ENCODE measurements around the gene LORICRIN. TPM values are rescaled to one million over a fixed set of nuclear protein-coding genes. Genes with fewer than 3 reads are reported as not detected.
"Not testable (repeated sequence)": the region's sequence is repeated elsewhere in the genome, so short reads cannot be mapped to it uniquely, and the experiment has no call there.

Gene LORICRIN
- not detected for total RNA-seq

GRCh38 chr1:153259387-153259786 lies at the start of gene LORICRIN:
LORICRIN (plus strand) TSS chr1:153259687; CDS start chr1:153260950, 1,263 bp downstream.
- peaks cover 24% of the 10 kb centered on the region for H3K4me1 Mint-ChIP-seq
- no peak within 1 kb of the TSS for H3K27ac Mint-ChIP-seq
- H3K36me3 Mint-ChIP-seq (ENCODE audit: low read depth) = no peaks in the 10 kb centered on the region
- POLR2A ChIA-PET = no interaction called here
- DNase-seq = no peak
- CTCF ChIA-PET = interaction anchor here (0.8 kb wide), 1 partner anchor 9 kb away, joined by 5 read pairs; no protein-coding TSS in a partner anchor
- peak within 1 kb of the TSS; percentile 9 for H3K4me3 Mint-ChIP-seq
- no peaks in the 10 kb centered on the region for H3K9me3 Mint-ChIP-seq
- peaks cover 53% of the 10 kb centered on the region for H3K27me3 Mint-ChIP-seq

DNA sequence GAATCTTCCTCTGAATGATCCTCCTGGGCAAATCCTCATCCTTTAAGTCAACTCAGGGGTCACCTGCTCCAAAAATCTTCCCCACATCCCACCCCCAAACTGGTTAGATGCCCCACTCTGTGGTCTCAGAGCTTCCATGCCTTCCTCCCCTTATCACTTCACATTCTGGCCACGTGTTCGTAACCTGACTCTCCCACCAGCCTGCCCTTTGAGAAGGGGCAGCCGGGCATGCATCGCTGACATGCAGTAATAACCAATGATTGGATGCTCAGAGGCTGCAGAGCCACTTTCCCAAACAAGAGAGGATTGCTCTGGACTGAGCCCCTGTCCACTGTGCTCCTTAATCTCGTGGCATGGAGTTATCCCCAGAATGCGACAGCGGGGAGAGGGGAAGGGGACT lies 49.3 kb upstream of the LORICRIN start:
- Mint-ChIP-seq H3K9me3 (no peaks in the 10 kb centered on the region), H3K4me1 (no peaks in the 10 kb centered on the region), H3K36me3 (ENCODE audit: low read depth) (no peaks in the 10 kb centered on the region), H3K27ac (no peak overlapping the region), H3K27me3 (peaks cover 10% of the 10 kb centered on the region), H3K4me3 (no peak overlapping the region)
- POLR2A ChIA-PET = no interaction called here
- DNase-seq = no peak
- CTCF ChIA-PET = no interaction called here

- CTCF ChIA-PET = interaction anchor here (0.6 to 0.8 kb wide), 4 partner anchors 14 to 1646 kb away, joined by 3 read pairs; no protein-coding TSS in a partner anchor
- no peak overlapping the region for H3K27ac Mint-ChIP-seq
- H3K36me3 Mint-ChIP-seq (ENCODE audit: low read depth) = no peaks in the 10 kb centered on the region
- no peak overlapping the region for H3K4me3 Mint-ChIP-seq
- peaks cover 5% of the 10 kb centered on the region for H3K4me1 Mint-ChIP-seq
- peaks cover 13% of the 10 kb centered on the region for H3K27me3 Mint-ChIP-seq
- DNase-seq = no peak
- H3K9me3 Mint-ChIP-seq = no peaks in the 10 kb centered on the region
- POLR2A ChIA-PET = no interaction called here
Observed at GRCh38 chr1:153212201-153212600, 47.3 kb upstream of the LORICRIN start.

GRCh38 chr1:153213519-153213918 lies 46.0 kb upstream of the LORICRIN start:
- no peak overlapping the region for H3K4me3 Mint-ChIP-seq
- CTCF ChIA-PET = no interaction called here

DNA sequence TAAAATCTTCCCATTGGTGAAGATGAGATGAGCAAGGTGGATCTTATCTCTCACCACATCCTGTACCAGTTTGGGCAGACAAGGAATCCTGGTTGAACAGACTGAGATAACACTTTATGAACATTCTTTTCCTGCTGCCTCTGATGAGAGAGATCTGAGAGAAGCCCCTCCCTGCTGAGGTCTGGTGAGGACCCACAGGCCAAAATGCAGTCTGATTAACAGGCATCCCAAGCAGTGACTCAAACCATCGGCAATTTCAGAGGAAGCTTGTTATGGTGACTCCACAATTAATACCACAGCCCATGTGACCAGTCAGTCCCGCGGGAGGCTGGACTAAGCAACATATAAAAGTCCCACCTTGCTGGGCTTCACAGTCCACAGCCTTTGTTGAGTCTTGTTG lies 42.3 kb upstream of the LORICRIN start, which contains the start of gene PRR9:
PRR9 (plus strand) TSS at position 373 of the 400 bp plus-strand sequence. CDS start 561 bp downstream, outside the sequence.
- Mint-ChIP-seq H3K4me1 (peaks cover 6% of the 10 kb centered on the region), H3K4me3 (no peak within 1 kb of the TSS), H3K36me3 (ENCODE audit: low read depth) (no peaks in the 10 kb centered on the region), H3K27ac (no peak within 1 kb of the TSS), H3K27me3 (peaks cover 17% of the 10 kb centered on the region), H3K9me3 (no peaks in the 10 kb centered on the region)
- DNase-seq = no peak
- CTCF ChIA-PET = no interaction called here
- POLR2A ChIA-PET = no interaction called here

More at GRCh38 chr1:153213519-153213918, 46.0 kb upstream of the LORICRIN start:
- no peak for DNase-seq
- Mint-ChIP-seq H3K36me3 (ENCODE audit: low read depth) (no peaks in the 10 kb centered on the region), H3K4me1 (peaks cover 6% of the 10 kb centered on the region), H3K27me3 (peaks cover 17% of the 10 kb centered on the region), H3K27ac (no peak overlapping the region), H3K9me3 (no peaks in the 10 kb centered on the region)
- POLR2A ChIA-PET = no interaction called here

GRCh38 chr1:153217744-153218416 lies 41.6 kb upstream of the LORICRIN start:
- H3K36me3 Mint-ChIP-seq (ENCODE audit: low read depth) = no peaks in the 10 kb centered on the region
- ChIA-PET CTCF (no interaction called here), POLR2A (no interaction called here)

GRCh38 chr1:153220606-153221303 lies 38.7 kb upstream of the LORICRIN start:
- ChIA-PET CTCF (interaction anchor here (0.8 kb wide), 1 partner anchor 9 kb away, joined by 4 read pairs; no protein-coding TSS in a partner anchor), POLR2A (no interaction called here)
- DNase-seq = no peak
- Mint-ChIP-seq H3K9me3 (no peaks in the 10 kb centered on the region), H3K4me1 (peaks cover 6% of the 10 kb centered on the region), H3K27me3 (peaks cover 8% of the 10 kb centered on the region), H3K36me3 (ENCODE audit: low read depth) (no peaks in the 10 kb centered on the region), H3K27ac (no peak overlapping the region), H3K4me3 (no peak overlapping the region)

More at GRCh38 chr1:153217744-153218416, 41.6 kb upstream of the LORICRIN start:
- peaks cover 10% of the 10 kb centered on the region for H3K27me3 Mint-ChIP-seq
- no peak overlapping the region for H3K27ac Mint-ChIP-seq
- no peak for DNase-seq
- peaks cover 6% of the 10 kb centered on the region for H3K4me1 Mint-ChIP-seq
- H3K9me3 Mint-ChIP-seq = no peaks in the 10 kb centered on the region
- no peak overlapping the region for H3K4me3 Mint-ChIP-seq

GRCh38 chr1:153223040-153223891 lies 36.2 kb upstream of the LORICRIN start:
- H3K9me3 Mint-ChIP-seq; H3K4me1 Mint-ChIP-seq; H3K36me3 Mint-ChIP-seq (ENCODE audit: low read depth); H3K27ac Mint-ChIP-seq; H3K27me3 Mint-ChIP-seq; POLR2A ChIA-PET; H3K4me3 Mint-ChIP-seq: not testable (repeated sequence)
- DNase-seq = peak; percentile 56
- CTCF ChIA-PET = interaction anchor here (1.2 kb wide), 1 partner anchor 13 kb away, joined by 3 read pairs; no protein-coding TSS in a partner anchor

DNA sequence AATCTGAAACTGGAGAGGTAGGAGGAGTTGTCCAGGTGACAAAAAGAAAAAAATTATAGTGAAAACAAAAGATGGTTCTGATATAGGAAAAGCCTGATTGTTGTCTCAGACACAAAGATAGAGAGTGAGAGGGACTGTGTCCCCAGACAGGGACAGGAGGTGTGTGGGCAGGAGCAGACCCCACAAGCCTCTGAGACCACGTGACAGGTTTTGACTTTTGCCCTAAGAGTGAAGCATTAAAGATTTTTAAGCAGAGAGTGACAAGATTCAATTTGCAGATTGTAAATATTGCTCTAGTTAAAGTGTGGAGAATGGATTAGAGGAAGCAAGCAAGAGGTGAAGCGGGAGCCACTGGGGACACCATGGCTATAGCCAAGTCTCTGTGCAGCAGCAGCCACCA lies 31.7 kb upstream of the LORICRIN start:
- Mint-ChIP-seq H3K4me1 (no peaks in the 10 kb centered on the region), H3K27ac (no peak overlapping the region), H3K9me3 (no peaks in the 10 kb centered on the region), H3K4me3 (no peak overlapping the region), H3K27me3 (peaks cover 9% of the 10 kb centered on the region), H3K36me3 (ENCODE audit: low read depth) (no peaks in the 10 kb centered on the region)
- no peak for DNase-seq
- ChIA-PET CTCF (no interaction called here), POLR2A (no interaction called here)

DNA sequence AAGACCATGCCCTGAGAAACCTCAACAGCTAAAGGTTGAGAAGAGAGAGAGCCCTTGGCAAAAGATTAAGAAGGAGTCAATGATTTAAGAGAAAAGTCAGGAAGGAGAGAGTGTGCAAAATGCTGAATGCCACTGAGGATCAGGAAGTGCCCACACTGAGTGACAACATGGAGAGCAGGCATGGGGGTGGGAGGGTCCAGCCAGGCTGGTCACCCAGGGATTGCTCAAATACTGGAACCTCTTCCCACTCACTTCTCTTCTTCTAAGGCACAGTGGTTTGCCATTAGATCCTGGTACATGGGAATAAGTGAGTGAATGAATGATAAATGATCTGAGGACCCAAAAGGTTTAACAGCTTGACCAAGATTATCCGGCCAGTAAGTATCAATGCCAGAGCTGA lies 31.0 kb upstream of the LORICRIN start:
- CTCF ChIA-PET = interaction anchor here (0.9 kb wide), 1 partner anchor 9 kb away, joined by 3 read pairs; no protein-coding TSS in a partner anchor
- POLR2A ChIA-PET = no interaction called here

DNA sequence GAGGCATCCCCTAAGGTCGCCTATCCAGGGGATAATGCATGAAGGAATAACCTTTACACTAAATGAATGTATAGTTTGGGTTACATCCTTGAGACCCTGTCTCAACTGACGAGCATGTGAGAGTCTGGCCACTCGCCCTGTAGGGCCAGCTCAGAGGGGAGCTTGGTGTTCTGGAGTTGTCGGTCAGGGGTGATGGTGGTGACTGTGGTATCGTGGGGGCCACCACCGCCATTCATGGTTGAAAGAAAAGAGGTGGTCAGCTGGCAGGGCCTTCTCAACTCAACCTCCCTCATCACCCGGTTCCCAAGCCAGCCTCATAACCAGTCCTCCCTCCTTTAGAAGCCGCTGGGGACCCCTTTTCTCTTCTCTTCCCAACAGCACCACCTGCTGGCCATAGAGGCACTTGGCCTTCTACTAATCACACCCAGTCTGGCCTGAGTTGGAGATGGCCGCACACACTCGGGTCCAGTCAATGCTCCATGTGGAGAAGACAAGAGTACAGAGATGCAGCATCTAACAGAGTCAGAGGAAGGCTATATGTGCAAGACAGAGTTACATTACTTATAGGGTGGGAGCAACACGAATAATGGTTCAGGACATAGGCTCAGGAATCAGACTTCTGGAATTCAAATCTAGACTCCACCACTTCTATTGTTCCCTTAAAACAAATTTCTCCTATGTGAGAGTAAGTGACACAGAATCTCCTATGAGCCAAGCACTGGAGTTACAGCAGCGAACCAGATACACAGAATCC lies 30.2 kb upstream of the LORICRIN start:
- H3K27ac Mint-ChIP-seq; POLR2A ChIA-PET; H3K36me3 Mint-ChIP-seq (ENCODE audit: low read depth): not testable (repeated sequence)

More for the DNA sequence above, 31.0 kb upstream of the LORICRIN start:
- Mint-ChIP-seq H3K4me3 (no peak overlapping the region), H3K4me1 (no peaks in the 10 kb centered on the region), H3K27me3 (peaks cover 9% of the 10 kb centered on the region), H3K36me3 (ENCODE audit: low read depth) (no peaks in the 10 kb centered on the region), H3K27ac (no peak overlapping the region), H3K9me3 (no peaks in the 10 kb centered on the region)
- DNase-seq = no peak

GRCh38 chr1:153231363-153231762 lies 28.1 kb upstream of the LORICRIN start:
- H3K36me3 Mint-ChIP-seq (ENCODE audit: low read depth) = no peaks in the 10 kb centered on the region
- H3K27ac Mint-ChIP-seq = no peak overlapping the region
- H3K4me3 Mint-ChIP-seq = no peak overlapping the region
- no peaks in the 10 kb centered on the region for H3K4me1 Mint-ChIP-seq
- no peak for DNase-seq
- no peaks in the 10 kb centered on the region for H3K9me3 Mint-ChIP-seq
- CTCF ChIA-PET = no interaction called here
- POLR2A ChIA-PET = no interaction called here
- H3K27me3 Mint-ChIP-seq = peaks cover 11% of the 10 kb centered on the region

More for the DNA sequence above, 30.2 kb upstream of the LORICRIN start:
- CTCF ChIA-PET = interaction anchor here (0.9 to 1.3 kb wide), 2 partner anchors 9 kb away, joined by 3 to 4 read pairs; no protein-coding TSS in a partner anchor
- not testable (repeated sequence) for H3K4me3 Mint-ChIP-seq, H3K4me1 Mint-ChIP-seq, H3K9me3 Mint-ChIP-seq, H3K27me3 Mint-ChIP-seq
- peak; percentile 14 for DNase-seq
